A549 treated with Hydrocortisone at 1 μM for 4 hours (cell line): ENCODE data around the gene C16orf96. TPM values are rescaled to one million over a fixed set of nuclear protein-coding genes. Genes with fewer than 3 reads are reported as not detected.

Experiments
- total RNA-seq: library from RNA; stranded (reverse); fragments of 200-300 nt; extraction: Qiagen RNA extraction; gene quantifications from 5 replicates; pipeline ENCODE4 v1.2.3, GENCODE V29; 2022

The C16orf96 gene
- total RNA-seq = 0.05 to 0.08 TPM (median 0.06 TPM) in 4 of 5 replicates, not detected in the other

GRCh38 chr16:4556112-4556511, at the start of gene C16orf96:
Gene C16orf96 (plus strand): TSS chr16:4556340. CDS start chr16:4556490, 150 bp downstream.

DNA sequence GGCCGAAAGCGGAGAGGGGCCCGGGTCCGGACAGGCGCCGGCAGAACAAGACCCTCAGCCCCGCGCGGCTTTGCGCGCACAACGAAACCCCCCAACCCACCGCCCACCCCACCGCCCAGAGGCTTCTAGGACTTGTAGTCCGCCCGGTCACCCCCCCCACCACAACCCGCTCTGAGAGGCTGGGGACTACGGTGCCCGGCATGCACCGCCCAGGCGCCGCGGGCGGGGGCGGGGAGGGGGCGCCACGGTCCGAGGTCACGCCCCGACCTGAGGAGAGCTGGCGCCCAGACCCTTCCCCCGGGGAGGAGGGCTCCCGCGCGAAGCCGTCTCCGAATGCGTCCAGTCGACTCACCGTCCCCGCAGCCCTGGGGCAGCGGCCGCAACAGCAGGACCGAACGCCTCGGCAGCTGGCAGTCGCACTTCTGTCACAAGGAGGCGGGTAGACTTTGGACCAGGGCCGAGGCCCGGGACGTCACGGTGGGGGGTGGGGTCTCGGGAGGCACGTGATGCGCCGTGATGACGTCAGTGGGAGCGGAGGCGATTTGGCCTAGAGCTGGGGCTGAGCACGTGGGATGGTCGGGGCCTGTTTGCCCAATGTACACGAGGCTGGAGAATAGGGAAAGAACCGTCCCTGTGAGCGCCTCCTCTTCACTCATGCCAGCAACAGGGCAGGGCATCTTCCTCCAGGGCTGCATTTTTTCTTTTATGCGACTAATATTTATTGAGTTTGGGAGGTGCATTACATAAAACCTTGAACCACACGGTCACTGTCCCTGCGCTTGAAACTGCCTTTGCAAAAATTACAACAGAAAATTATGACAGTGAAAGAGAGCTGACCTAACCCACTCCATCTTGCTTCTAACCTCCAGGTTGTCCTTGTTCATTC, 17.5 kb upstream of the C16orf96 start, which contains the start of gene CDIP1:
TSS of gene CDIP1 (minus strand) at position 424 of the 886 bp plus-strand sequence. CDS start 24,643 bp downstream, outside the sequence.

GRCh38 chr16:4614571-4615383, 58.6 kb downstream of the C16orf96 start, which contains the start of gene UBALD1:
Gene UBALD1 (minus strand): TSS chr16:4614888. CDS start chr16:4614797, 91 bp downstream.

GRCh38 chr16:4624015-4624826, 68.1 kb downstream of the C16orf96 start, which contains the start of gene MGRN1:
Gene MGRN1 (plus strand): TSS chr16:4624826. CDS start chr16:4624961, 135 bp downstream.

Other genes with a start within 250 kb of the C16orf96 start
- gene GLIS2, start 240.3 kb upstream of the C16orf96 start, total RNA-seq = 22.2 to 27.5 TPM (median 25.3 TPM) in 5 replicates
- 52.1 to 77.7 TPM (median 77.1 TPM) in 5 replicates for gene PAM16, start 205.0 kb upstream of the C16orf96 start, total RNA-seq
- gene VASN, start 184.5 kb upstream of the C16orf96 start, total RNA-seq = 4.0 to 6.0 TPM (median 5.5 TPM) in 5 replicates
- 13.1 to 18.8 TPM (median 18.2 TPM) in 5 replicates for gene CORO7, start 139.7 kb upstream of the C16orf96 start, total RNA-seq
- 67.9 to 70.4 TPM (median 68.8 TPM) in 5 replicates for gene DNAJA3, start 130.5 kb upstream of the C16orf96 start, total RNA-seq
- gene NMRAL1, start 81.7 kb upstream of the C16orf96 start, total RNA-seq = 42.5 to 48.7 TPM (median 46.5 TPM) in 5 replicates
- gene HMOX2, start 79.9 kb upstream of the C16orf96 start, total RNA-seq = 57.4 to 69.7 TPM (median 64.8 TPM) in 5 replicates
- 12.7 to 14.8 TPM (median 14.1 TPM) in 5 replicates for gene CDIP1, start 17.6 kb upstream of the C16orf96 start, total RNA-seq
- gene UBALD1, start 58.5 kb downstream of the C16orf96 start, total RNA-seq = 36.7 to 60.9 TPM (median 55.0 TPM) in 5 replicates
- gene MGRN1, start 68.5 kb downstream of the C16orf96 start, total RNA-seq = 40.2 to 44.2 TPM (median 42.4 TPM) in 5 replicates
- gene NUDT16L1, start 137.2 kb downstream of the C16orf96 start, total RNA-seq = 16.6 to 27.4 TPM (median 24.5 TPM) in 5 replicates
- gene ANKS3, start 177.9 kb downstream of the C16orf96 start, total RNA-seq = 23.9 to 26.1 TPM (median 25.7 TPM) in 5 replicates
- 0.95 to 2.2 TPM (median 1.2 TPM) in 5 replicates for gene DNAAF8, start 178.2 kb downstream of the C16orf96 start, total RNA-seq
- gene ZNF500, start 210.8 kb downstream of the C16orf96 start, total RNA-seq = 6.8 to 9.2 TPM (median 9.1 TPM) in 5 replicates
- not detected in 5 replicates for gene SEPTIN12, start 232.0 kb downstream of the C16orf96 start, total RNA-seq
- not detected in 5 replicates for gene SMIM22, start 239.0 kb downstream of the C16orf96 start, total RNA-seq
- 11.2 to 14.4 TPM (median 13.6 TPM) in 5 replicates for gene ROGDI, start 246.3 kb downstream of the C16orf96 start, total RNA-seq